Measurements from ENCODE around the gene PDLIM5. TPM values are rescaled to one million over a fixed set of nuclear protein-coding genes. Genes with fewer than 3 reads are reported as not detected.

Gene PDLIM5
- total RNA-seq, 1 experiment from 2014 or later = 53.8 TPM

GRCh38 chr4:94570558-94570957 lies 118.8 kb downstream of the PDLIM5 start:
- Histone ChIP-seq H3K4me2 (ENCODE audit: low read depth, low read length, poor library complexity, severe bottlenecking) (no peak overlapping the region), H3K9ac (ENCODE audit: low read length) (no peak overlapping the region), H2AFZ (ENCODE audit: low read length) (no peak overlapping the region), H4K20me1 (ENCODE audit: insufficient read depth, low read depth, low read length) (no peaks in the 10 kb centered on the region), H3K4me3 (ENCODE audit: low read length) (no peak overlapping the region), H3K4me1 (ENCODE audit: low read length) (peaks cover 18% of the 10 kb centered on the region), H3K9me3 (ENCODE audit: low read length) (no peaks in the 10 kb centered on the region), H3K79me2 (ENCODE audit: low read length) (peaks cover 13% of the 10 kb centered on the region), H3K27ac (ENCODE audit: low read length) (no peak overlapping the region), H3K36me3 (ENCODE audit: insufficient read depth, low read length) (no peaks in the 10 kb centered on the region), H3K27me3 (ENCODE audit: low read length) (no peaks in the 10 kb centered on the region), H3K9me2 (replicated peaks; ENCODE audit: insufficient read depth, low read length) (no peaks in the 10 kb centered on the region)
- DNase-seq = no peak

GRCh38 chr4:94571298-94571697 lies 119.6 kb downstream of the PDLIM5 start:
- Histone ChIP-seq H3K9ac (ENCODE audit: low read length) (no peak overlapping the region), H3K36me3 (ENCODE audit: insufficient read depth, low read length) (no peaks in the 10 kb centered on the region), H3K4me2 (ENCODE audit: low read depth, low read length, poor library complexity, severe bottlenecking) (no peak overlapping the region), H3K4me1 (ENCODE audit: low read length) (peaks cover 26% of the 10 kb centered on the region), H3K9me2 (replicated peaks; ENCODE audit: insufficient read depth, low read length) (no peaks in the 10 kb centered on the region), H3K4me3 (ENCODE audit: low read length) (no peak overlapping the region), H2AFZ (ENCODE audit: low read length) (no peak overlapping the region), H3K27ac (ENCODE audit: low read length) (no peak overlapping the region), H4K20me1 (ENCODE audit: insufficient read depth, low read depth, low read length) (no peaks in the 10 kb centered on the region), H3K9me3 (ENCODE audit: low read length) (no peaks in the 10 kb centered on the region), H3K79me2 (ENCODE audit: low read length) (peaks cover 8% of the 10 kb centered on the region), H3K27me3 (ENCODE audit: low read length) (no peaks in the 10 kb centered on the region)
- no peak for DNase-seq

GRCh38 chr4:94571715-94572114 lies 120.0 kb downstream of the PDLIM5 start:
- H3K27ac ChIP-seq (ENCODE audit: low read length) = no peak overlapping the region
- no peaks in the 10 kb centered on the region for H3K9me2 ChIP-seq (replicated peaks; ENCODE audit: insufficient read depth, low read length)
- no peaks in the 10 kb centered on the region for H4K20me1 ChIP-seq (ENCODE audit: insufficient read depth, low read depth, low read length)
- H3K4me2 ChIP-seq (ENCODE audit: low read depth, low read length, poor library complexity, severe bottlenecking) = no peak overlapping the region
- no peaks in the 10 kb centered on the region for H3K36me3 ChIP-seq (ENCODE audit: insufficient read depth, low read length)
- peaks cover 30% of the 10 kb centered on the region for H3K4me1 ChIP-seq (ENCODE audit: low read length)
- no peak for DNase-seq
- no peaks in the 10 kb centered on the region for H3K27me3 ChIP-seq (ENCODE audit: low read length)
- H3K4me3 ChIP-seq (ENCODE audit: low read length) = no peak overlapping the region
- no peaks in the 10 kb centered on the region for H3K9me3 ChIP-seq (ENCODE audit: low read length)
- H2AFZ ChIP-seq (ENCODE audit: low read length) = no peak overlapping the region
- H3K9ac ChIP-seq (ENCODE audit: low read length) = no peak overlapping the region
- peaks cover 5% of the 10 kb centered on the region for H3K79me2 ChIP-seq (ENCODE audit: low read length)

GRCh38 chr4:94574050-94574449 lies 122.3 kb downstream of the PDLIM5 start:
- no peaks in the 10 kb centered on the region for H3K9me3 ChIP-seq (ENCODE audit: low read length)
- H3K4me1 ChIP-seq (ENCODE audit: low read length) = peaks cover 44% of the 10 kb centered on the region
- no peak overlapping the region for H3K4me2 ChIP-seq (ENCODE audit: low read depth, low read length, poor library complexity, severe bottlenecking)
- no peak overlapping the region for H2AFZ ChIP-seq (ENCODE audit: low read length)
- H3K4me3 ChIP-seq (ENCODE audit: low read length) = no peak overlapping the region
- H3K36me3 ChIP-seq (ENCODE audit: insufficient read depth, low read length) = no peaks in the 10 kb centered on the region
- peaks cover 9% of the 10 kb centered on the region for H3K79me2 ChIP-seq (ENCODE audit: low read length)
- no peaks in the 10 kb centered on the region for H3K9me2 ChIP-seq (replicated peaks; ENCODE audit: insufficient read depth, low read length)
- H4K20me1 ChIP-seq (ENCODE audit: insufficient read depth, low read depth, low read length) = no peaks in the 10 kb centered on the region
- no peak overlapping the region for H3K27ac ChIP-seq (ENCODE audit: low read length)
- no peaks in the 10 kb centered on the region for H3K27me3 ChIP-seq (ENCODE audit: low read length)
- DNase-seq = no peak
- H3K9ac ChIP-seq (ENCODE audit: low read length) = no peak overlapping the region

- Histone ChIP-seq H3K36me3 (ENCODE audit: insufficient read depth, low read length) (no peaks in the 10 kb centered on the region), H3K79me2 (ENCODE audit: low read length) (0 out of 2 replicates have a peak, but pooled peaks cover 11% of the 10 kb centered on the region), H3K4me2 (ENCODE audit: low read depth, low read length, poor library complexity, severe bottlenecking) (peak overlapping the region; percentile 60), H3K4me1 (ENCODE audit: low read length) (peaks cover 46% of the 10 kb centered on the region), H3K4me3 (ENCODE audit: low read length) (no peak overlapping the region), H3K27me3 (ENCODE audit: low read length) (no peaks in the 10 kb centered on the region), H3K27ac (ENCODE audit: low read length) (no peak overlapping the region), H3K9ac (ENCODE audit: low read length) (no peak overlapping the region), H4K20me1 (ENCODE audit: insufficient read depth, low read depth, low read length) (no peaks in the 10 kb centered on the region), H3K9me2 (replicated peaks; ENCODE audit: insufficient read depth, low read length) (no peaks in the 10 kb centered on the region), H2AFZ (ENCODE audit: low read length) (no peak overlapping the region), H3K9me3 (ENCODE audit: low read length) (no peaks in the 10 kb centered on the region)
- DNase-seq = no peak
These were observed 122.9 kb downstream of the PDLIM5 start for GRCh38 chr4:94574616-94575015.

GRCh38 chr4:94575652-94576051 lies 123.9 kb downstream of the PDLIM5 start:
- H3K9me2 ChIP-seq (replicated peaks; ENCODE audit: insufficient read depth, low read length) = no peaks in the 10 kb centered on the region
- peak overlapping the region; percentile 53 for H3K9ac ChIP-seq (ENCODE audit: low read length)
- H3K9me3 ChIP-seq (ENCODE audit: low read length) = no peaks in the 10 kb centered on the region
- no peak overlapping the region for H2AFZ ChIP-seq (ENCODE audit: low read length)
- no peaks in the 10 kb centered on the region for H3K27me3 ChIP-seq (ENCODE audit: low read length)
- no peaks in the 10 kb centered on the region for H4K20me1 ChIP-seq (ENCODE audit: insufficient read depth, low read depth, low read length)
- 0 out of 2 replicates have a peak, but pooled peaks cover 13% of the 10 kb centered on the region for H3K79me2 ChIP-seq (ENCODE audit: low read length)
- no peaks in the 10 kb centered on the region for H3K36me3 ChIP-seq (ENCODE audit: insufficient read depth, low read length)
- no peak for DNase-seq
- H3K4me2 ChIP-seq (ENCODE audit: low read depth, low read length, poor library complexity, severe bottlenecking) = peak overlapping the region; percentile 60
- H3K4me1 ChIP-seq (ENCODE audit: low read length) = peaks cover 46% of the 10 kb centered on the region
- peak overlapping the region; percentile 62 for H3K27ac ChIP-seq (ENCODE audit: low read length)
- H3K4me3 ChIP-seq (ENCODE audit: low read length) = peak overlapping the region; percentile 17; the same call in 1 of the 2 replicates

GRCh38 chr4:94576210-94576609 lies 124.5 kb downstream of the PDLIM5 start:
- peak overlapping the region; percentile 53 for H3K9ac ChIP-seq (ENCODE audit: low read length)
- peak overlapping the region; percentile 62 for H3K27ac ChIP-seq (ENCODE audit: low read length)
- 0 out of 2 replicates have a peak, but pooled peaks cover 13% of the 10 kb centered on the region for H3K79me2 ChIP-seq (ENCODE audit: low read length)
- H3K4me2 ChIP-seq (ENCODE audit: low read depth, low read length, poor library complexity, severe bottlenecking) = peak overlapping the region; percentile 60
- H4K20me1 ChIP-seq (ENCODE audit: insufficient read depth, low read depth, low read length) = no peaks in the 10 kb centered on the region
- H3K36me3 ChIP-seq (ENCODE audit: insufficient read depth, low read length) = no peaks in the 10 kb centered on the region
- no peaks in the 10 kb centered on the region for H3K9me2 ChIP-seq (replicated peaks; ENCODE audit: insufficient read depth, low read length)
- H3K4me3 ChIP-seq (ENCODE audit: low read length) = peak overlapping the region; percentile 17; the same call in 1 of the 2 replicates
- no peak overlapping the region for H2AFZ ChIP-seq (ENCODE audit: low read length)
- peaks cover 46% of the 10 kb centered on the region for H3K4me1 ChIP-seq (ENCODE audit: low read length)
- H3K27me3 ChIP-seq (ENCODE audit: low read length) = no peaks in the 10 kb centered on the region
- DNase-seq = peak; percentile 69
- no peaks in the 10 kb centered on the region for H3K9me3 ChIP-seq (ENCODE audit: low read length)

GRCh38 chr4:94577136-94577535 lies 125.4 kb downstream of the PDLIM5 start:
- H2AFZ ChIP-seq (ENCODE audit: low read length) = no peak overlapping the region
- no peaks in the 10 kb centered on the region for H3K36me3 ChIP-seq (ENCODE audit: insufficient read depth, low read length)
- H4K20me1 ChIP-seq (ENCODE audit: insufficient read depth, low read depth, low read length) = no peaks in the 10 kb centered on the region
- no peak overlapping the region; the same call in 1 of the 2 replicates for H3K4me3 ChIP-seq (ENCODE audit: low read length)
- H3K4me1 ChIP-seq (ENCODE audit: low read length) = peaks cover 55% of the 10 kb centered on the region
- DNase-seq = peak; percentile 64
- H3K27me3 ChIP-seq (ENCODE audit: low read length) = no peaks in the 10 kb centered on the region
- peak overlapping the region; percentile 22; the same call in 1 of the 2 replicates for H3K9ac ChIP-seq (ENCODE audit: low read length)
- H3K79me2 ChIP-seq (ENCODE audit: low read length) = 0 out of 2 replicates have a peak, but pooled peaks cover 17% of the 10 kb centered on the region
- H3K9me2 ChIP-seq (replicated peaks; ENCODE audit: insufficient read depth, low read length) = no peaks in the 10 kb centered on the region
- H3K4me2 ChIP-seq (ENCODE audit: low read depth, low read length, poor library complexity, severe bottlenecking) = peak overlapping the region; percentile 60
- no peaks in the 10 kb centered on the region for H3K9me3 ChIP-seq (ENCODE audit: low read length)
- peak overlapping the region; percentile 62; the same call in 1 of the 2 replicates for H3K27ac ChIP-seq (ENCODE audit: low read length)
